OCI-LY1 (cell line): Measurements from ENCODE around the gene TRIP12.

ENCODE experiments used
- CTCF ChIP-seq: fragments of 200-600 bp; sonication (generic), shearing (Covaris generic); IDR thresholded peaks from 2 replicates; pipeline ENCODE4 v1.5.1; 2017; ENCODE audit warnings: mild to moderate bottlenecking, antibody characterized with exemption, low read length, moderate library complexity, mixed read lengths
- EZH2 ChIP-seq: fragments of 200-600 bp; sonication (generic), shearing (Covaris generic); IDR thresholded peaks from 2 replicates; pipeline ENCODE4 v1.8.0; 2017; ENCODE audit warnings: borderline replicate concordance, mixed run types, mild to moderate bottlenecking, antibody characterized with exemption, low read length, moderate library complexity, mixed read lengths

GRCh38 chr2:229843613-229844012, 78.2 kb downstream of the TRIP12 start:
- TF ChIP-seq CTCF, result no peak
- TF ChIP-seq EZH2, result no peak
